Astrocyte (in vitro differentiated cells and primary cell): ENCODE results near the gene HOXA4. TPM values are rescaled to one million over a fixed set of nuclear protein-coding genes. Genes with fewer than 3 reads are reported as not detected.
A peak's percentile ranks its signal among the peaks of the same experiment; 100 is the strongest.

Experiments used
- DNase-seq: peaks from one replicate; pipeline ENCODE4 v3.0.0-alpha.2; 2010; ENCODE audit warnings: low read depth
- FAIRE-seq: peaks from 2 replicates; lab custom pipeline; 2011; peaks lifted over from hg19 to GRCh38; lab: Jason Lieb, UNC
- H2AFZ ChIP-seq: 2 replicates; pipeline ENCODE4 v1.6.0; 2012; ENCODE audit warnings: low read depth, low read length, inconsistent platforms
- H3K27ac ChIP-seq: 2 replicates; pipeline ENCODE4 v1.5.1; 2011; ENCODE audit warnings: low read depth, low read length, inconsistent platforms
- H3K27me3 ChIP-seq: 2 replicates; pipeline ENCODE4 v1.6.0; 2011; ENCODE audit warnings: low read length, inconsistent platforms; ENCODE audit not compliant: insufficient read depth
- H3K36me3 ChIP-seq: 2 replicates; pipeline ENCODE4 v1.5.1; 2011; ENCODE audit warnings: low read length, inconsistent platforms; ENCODE audit not compliant: insufficient read depth
- H3K4me1 ChIP-seq: 2 replicates; pipeline ENCODE4 v1.5.1; 2011; ENCODE audit warnings: low read length, inconsistent platforms; ENCODE audit not compliant: insufficient read depth
- H3K4me2 ChIP-seq: 2 replicates; pipeline ENCODE4 v1.6.0; 2012; ENCODE audit warnings: low read length, inconsistent platforms
- H3K4me3 ChIP-seq: 2 replicates; pipeline ENCODE4 v1.5.1; 2011; ENCODE audit warnings: low read depth, mild to moderate bottlenecking, low read length, inconsistent platforms; ENCODE audit not compliant: insufficient read depth
- H3K79me2 ChIP-seq: 2 replicates; pipeline ENCODE4 v1.6.0; 2012; ENCODE audit warnings: mild to moderate bottlenecking, low read length, inconsistent platforms; ENCODE audit not compliant: insufficient read depth
- H3K9ac ChIP-seq: 2 replicates; pipeline ENCODE4 v1.6.0; 2012; ENCODE audit warnings: mild to moderate bottlenecking, low read length, inconsistent platforms
- H3K9me3 ChIP-seq: 2 replicates; pipeline ENCODE4 v1.5.1; 2012; ENCODE audit warnings: low read depth, mild to moderate bottlenecking, low read length, inconsistent platforms; ENCODE audit not compliant: insufficient read depth
- H4K20me1 ChIP-seq: 2 replicates; pipeline ENCODE4 v1.6.0; 2012; ENCODE audit warnings: low read length, inconsistent platforms; ENCODE audit not compliant: insufficient read depth
- H3K27ac Mint-ChIP-seq: one replicate; pipeline ENCODE4 v1.8.0; 2021; ENCODE audit warnings: mild to moderate bottlenecking, mixed read lengths; ENCODE audit not compliant: unreplicated experiment
- H3K27me3 Mint-ChIP-seq: one replicate; pipeline ENCODE4 v1.8.0; 2021; ENCODE audit warnings: low read depth, mixed read lengths; ENCODE audit not compliant: unreplicated experiment
- H3K36me3 Mint-ChIP-seq: one replicate; pipeline ENCODE4 v1.8.0; 2021; ENCODE audit warnings: low read depth, mixed read lengths; ENCODE audit not compliant: unreplicated experiment
- H3K4me1 Mint-ChIP-seq: one replicate; pipeline ENCODE4 v1.8.0; 2021; ENCODE audit warnings: low read depth, mixed read lengths; ENCODE audit not compliant: unreplicated experiment
- H3K4me3 Mint-ChIP-seq: one replicate; pipeline ENCODE4 v1.8.0; 2021; ENCODE audit warnings: mild to moderate bottlenecking, moderate library complexity, mixed read lengths; ENCODE audit not compliant: unreplicated experiment
- H3K9me3 Mint-ChIP-seq: one replicate; pipeline ENCODE4 v1.8.0; 2021; ENCODE audit warnings: mild to moderate bottlenecking, mixed read lengths; ENCODE audit not compliant: unreplicated experiment
- EZH2 ChIP-seq: IDR thresholded peaks from 2 replicates; pipeline ENCODE4 v1.6.1; 2012; ENCODE audit warnings: mild to moderate bottlenecking, low read length, inconsistent platforms; ENCODE audit not compliant: insufficient read depth
- total RNA-seq: library from RNA; stranded (reverse); gene quantifications from 2 replicates; pipeline ENCODE4 v1.2.1, GENCODE V29; 2021
- TF ChIP-seq, protein P1 (sequence below): IDR thresholded peaks from 2 replicates; pipeline ENCODE4 v1.5.1; 2011; ENCODE audit warnings: low read depth, mild to moderate bottlenecking, inconsistent platforms, low read length, moderate library complexity; ENCODE audit not compliant: insufficient read depth

HOXA4 gene
- total RNA-seq, 1 donor from 2014 or later = not detected

DNA sequence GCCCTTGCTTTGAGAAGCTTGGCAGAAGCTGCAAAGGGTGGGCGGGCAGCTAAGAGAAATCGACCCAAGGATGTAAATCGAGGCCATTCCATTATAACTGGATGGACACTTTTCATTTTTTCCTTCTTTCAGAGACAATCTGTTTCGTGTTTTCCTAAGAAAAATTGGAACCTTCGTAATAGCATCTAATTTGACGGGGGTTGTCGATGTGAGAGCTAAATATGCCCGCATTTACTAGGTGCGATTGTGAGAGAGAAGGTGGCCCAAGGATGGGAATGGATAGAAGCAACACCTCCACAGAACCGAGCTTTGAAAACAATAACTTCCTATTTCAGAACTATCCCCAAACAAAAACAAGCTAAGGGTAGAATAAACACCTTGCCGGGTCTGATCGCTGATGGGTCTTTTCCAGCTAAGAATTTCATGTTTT lies 848 bp upstream of the HOXA4 start:
- no peak for FAIRE-seq
- DNase-seq = no peak
- peaks cover 6% of the 10 kb centered on the region for H3K4me1 ChIP-seq
- Mint-ChIP-seq H3K9me3 (peaks cover 27% of the 10 kb centered on the region), H3K36me3 (no peaks in the 10 kb centered on the region), H3K27ac (no peak overlapping the region), H3K4me3 (no peak overlapping the region), H3K27me3 (peaks cover 88% of the 10 kb centered on the region), H3K4me1 (no peaks in the 10 kb centered on the region)
- H3K9me3 ChIP-seq = no peaks in the 10 kb centered on the region
- H3K27me3 ChIP-seq = peaks cover 78% of the 10 kb centered on the region
- H3K4me3 ChIP-seq = peak overlapping the region; percentile 46
- H2AFZ ChIP-seq = peak overlapping the region; percentile 81
- no peaks in the 10 kb centered on the region for H3K36me3 ChIP-seq
- H4K20me1 ChIP-seq = no peaks in the 10 kb centered on the region
- H3K79me2 ChIP-seq = no peaks in the 10 kb centered on the region
- peak overlapping the region; percentile 55 for H3K9ac ChIP-seq
- TF ChIP-seq, protein P1, sequence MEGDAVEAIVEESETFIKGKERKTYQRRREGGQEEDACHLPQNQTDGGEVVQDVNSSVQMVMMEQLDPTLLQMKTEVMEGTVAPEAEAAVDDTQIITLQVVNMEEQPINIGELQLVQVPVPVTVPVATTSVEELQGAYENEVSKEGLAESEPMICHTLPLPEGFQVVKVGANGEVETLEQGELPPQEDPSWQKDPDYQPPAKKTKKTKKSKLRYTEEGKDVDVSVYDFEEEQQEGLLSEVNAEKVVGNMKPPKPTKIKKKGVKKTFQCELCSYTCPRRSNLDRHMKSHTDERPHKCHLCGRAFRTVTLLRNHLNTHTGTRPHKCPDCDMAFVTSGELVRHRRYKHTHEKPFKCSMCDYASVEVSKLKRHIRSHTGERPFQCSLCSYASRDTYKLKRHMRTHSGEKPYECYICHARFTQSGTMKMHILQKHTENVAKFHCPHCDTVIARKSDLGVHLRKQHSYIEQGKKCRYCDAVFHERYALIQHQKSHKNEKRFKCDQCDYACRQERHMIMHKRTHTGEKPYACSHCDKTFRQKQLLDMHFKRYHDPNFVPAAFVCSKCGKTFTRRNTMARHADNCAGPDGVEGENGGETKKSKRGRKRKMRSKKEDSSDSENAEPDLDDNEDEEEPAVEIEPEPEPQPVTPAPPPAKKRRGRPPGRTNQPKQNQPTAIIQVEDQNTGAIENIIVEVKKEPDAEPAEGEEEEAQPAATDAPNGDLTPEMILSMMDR = no peak
- TF ChIP-seq EZH2 = no peak
- peak overlapping the region; percentile 38 for H3K27ac ChIP-seq
- H3K4me2 ChIP-seq = peak overlapping the region; percentile 81

DNA sequence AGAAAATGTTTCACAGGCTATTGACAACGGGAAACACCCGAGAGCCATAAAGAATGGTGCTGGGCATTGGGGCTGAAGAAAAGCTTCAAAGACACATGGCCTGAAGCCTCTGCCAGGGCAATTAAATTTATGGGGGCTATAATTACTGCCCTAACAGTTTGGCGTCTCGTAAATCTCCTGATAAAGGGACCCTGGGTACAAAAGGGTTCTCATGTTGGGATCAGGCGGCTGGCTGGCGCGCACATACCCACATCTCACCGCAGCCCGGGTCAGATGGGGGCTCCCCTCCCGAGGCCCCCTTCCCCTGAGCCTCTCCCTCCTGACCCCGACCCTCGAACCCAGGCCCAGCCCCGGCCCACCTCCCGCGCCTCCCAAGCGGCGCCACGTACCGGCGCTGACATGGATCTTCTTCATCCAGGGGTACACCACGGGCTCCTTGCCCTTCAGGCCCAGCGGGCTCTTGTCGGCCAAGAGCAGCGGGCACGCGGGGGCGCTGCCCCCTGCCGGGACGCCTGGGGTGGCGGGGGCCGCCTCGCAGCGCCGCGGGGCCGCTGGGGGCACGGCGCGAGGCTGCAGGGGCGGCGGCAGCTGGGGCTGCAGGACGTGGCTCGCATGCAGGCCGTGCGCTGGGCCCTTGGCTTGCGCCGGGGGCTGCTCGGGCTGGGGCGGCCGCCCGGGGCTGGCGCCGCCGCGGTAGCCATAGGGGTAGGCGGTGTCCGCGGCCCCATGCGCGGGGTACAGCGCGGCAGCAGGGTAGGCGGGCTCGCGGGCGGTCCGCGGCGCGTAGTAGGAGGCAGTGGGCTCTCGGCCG lies 623 bp downstream of the HOXA4 start:
- DNase-seq = no peak
- peak overlapping the region; percentile 48 for H3K9ac ChIP-seq
- FAIRE-seq = no peak
- Mint-ChIP-seq H3K4me1 (no peaks in the 10 kb centered on the region), H3K4me3 (no peak overlapping the region), H3K9me3 (peaks cover 32% of the 10 kb centered on the region), H3K27me3 (peaks cover 88% of the 10 kb centered on the region), H3K36me3 (no peaks in the 10 kb centered on the region), H3K27ac (no peak overlapping the region)
- no peaks in the 10 kb centered on the region for H3K36me3 ChIP-seq
- no peak overlapping the region for H2AFZ ChIP-seq
- no peaks in the 10 kb centered on the region for H3K9me3 ChIP-seq
- H3K79me2 ChIP-seq = no peaks in the 10 kb centered on the region
- H3K27ac ChIP-seq = no peak overlapping the region
- peak overlapping the region; percentile 81 for H3K4me2 ChIP-seq
- no peaks in the 10 kb centered on the region for H4K20me1 ChIP-seq
- H3K27me3 ChIP-seq = peaks cover 72% of the 10 kb centered on the region
- H3K4me1 ChIP-seq = no peaks in the 10 kb centered on the region
- TF ChIP-seq, protein P1 = no peak
- TF ChIP-seq EZH2 = no peak
- H3K4me3 ChIP-seq = peak overlapping the region; percentile 25
